Neutrophil (primary cell): Measurements from ENCODE around the gene KIAA0825.
"Not testable (repeated sequence)": the region's sequence is repeated elsewhere in the genome, so short reads cannot be mapped to it uniquely, and the experiment has no call there.

Source experiments
- H3K27ac ChIP-seq: fragments of 200-600 bp; sonication (generic); 2 replicates; pipeline ENCODE4 v1.5.1; 2016; ENCODE audit warnings: mild to moderate bottlenecking, moderate library complexity
- H3K27me3 ChIP-seq: fragments of 200-600 bp; sonication (generic); 2 replicates; pipeline ENCODE4 v1.6.0; 2016; ENCODE audit warnings: mild to moderate bottlenecking
- H3K36me3 ChIP-seq: fragments of 200-600 bp; sonication (generic); 2 replicates; pipeline ENCODE4 v1.5.1; 2017
- H3K4me1 ChIP-seq, 2 experiments: fragments of 200-600 bp in 1 of 2; sonication (generic) in 1 of 2; 1 replicate in 1 of 2; 2 replicates in 1 of 2; pipeline versions ENCODE4 v1.5.1 to v1.6.1; 2013 to 2016; ENCODE audit warnings: low read depth in 1 of 2, low read length in 1 of 2, mild to moderate bottlenecking in 1 of 2, moderate library complexity in 1 of 2; ENCODE audit not compliant: control insufficient read depth in 1 of 2, insufficient read depth in 1 of 2
- H3K4me3 ChIP-seq, 2 experiments: fragments of 200-600 bp in 1 of 2; sonication (generic) in 1 of 2; 1 replicate in 1 of 2; 2 replicates in 1 of 2; pipeline ENCODE4 v1.5.1; 2013 to 2016; ENCODE audit warnings: low read depth in 1 of 2, low read length in 1 of 2, mild to moderate bottlenecking in 1 of 2, moderate library complexity in 1 of 2
- H3K9me3 ChIP-seq: fragments of 200-600 bp; sonication (generic); 2 replicates; pipeline ENCODE4 v1.5.1; 2016
- CTCF ChIP-seq: fragments of 200-600 bp; sonication (generic); IDR thresholded peaks from 2 replicates; pipeline ENCODE4 v1.5.1; 2016; ENCODE audit warnings: antibody characterized with exemption

KIAA0825 gene

GRCh38 chr5:94614156-94614805 lies 4.1 kb downstream of the KIAA0825 start:
- no peak for TF ChIP-seq CTCF
- Histone ChIP-seq H3K4me1 (peaks cover 22 to 32% of the 10 kb centered on the region in 2 experiments), H3K27me3 (no peaks in the 10 kb centered on the region), H3K9me3 (no peaks in the 10 kb centered on the region), H3K27ac (no peak overlapping the region), H3K36me3 (no peaks in the 10 kb centered on the region), H3K4me3 (no peak overlapping the region)

GRCh38 chr5:94613583-94613982 lies 4.8 kb downstream of the KIAA0825 start:
- Histone ChIP-seq H3K27ac (no peak overlapping the region), H3K4me1 (peaks cover 16 to 29% of the 10 kb centered on the region in 2 experiments), H3K4me3 (no peak overlapping the region), H3K9me3 (no peaks in the 10 kb centered on the region), H3K36me3 (no peaks in the 10 kb centered on the region), H3K27me3 (no peaks in the 10 kb centered on the region)
- TF ChIP-seq CTCF = no peak

- Histone ChIP-seq H3K27me3 (no peaks in the 10 kb centered on the region), H3K4me1 (peaks cover 39 to 41% of the 10 kb centered on the region in 2 experiments), H3K27ac (peak overlapping the region; percentile 90), H3K4me3 (peak overlapping the region; percentile 42 to 50), H3K9me3 (no peaks in the 10 kb centered on the region), H3K36me3 (no peaks in the 10 kb centered on the region)
- TF ChIP-seq CTCF = no peak
These were observed 23.0 kb downstream of the KIAA0825 start for GRCh38 chr5:94595281-94595840.

- Histone ChIP-seq H3K27me3 (no peaks in the 10 kb centered on the region), H3K4me3 (no peak overlapping the region), H3K27ac (no peak overlapping the region), H3K36me3 (no peaks in the 10 kb centered on the region), H3K9me3 (no peaks in the 10 kb centered on the region), H3K4me1 (no peaks in the 10 kb centered on the region)
- TF ChIP-seq CTCF = no peak
These were observed 40.7 kb downstream of the KIAA0825 start for GRCh38 chr5:94577466-94578245.

GRCh38 chr5:94575196-94575595 lies 43.2 kb downstream of the KIAA0825 start:
- Histone ChIP-seq H3K4me3 (no peak overlapping the region), H3K9me3 (no peaks in the 10 kb centered on the region), H3K27ac (no peak overlapping the region), H3K4me1 (no peaks in the 10 kb centered on the region), H3K36me3 (no peaks in the 10 kb centered on the region), H3K27me3 (no peaks in the 10 kb centered on the region)
- no peak for TF ChIP-seq CTCF

- not testable (repeated sequence) for H3K27ac ChIP-seq, H3K9me3 ChIP-seq, H3K27me3 ChIP-seq, H3K36me3 ChIP-seq, H3K4me3 ChIP-seq, H3K4me1 ChIP-seq
These were observed 45.1 kb downstream of the KIAA0825 start for GRCh38 chr5:94573349-94573748.
